Duodenal mucosa (tissue), 2 donors: ENCODE results near the gene CYB5R4.

Experiments
- H3K27ac ChIP-seq: one replicate; pipeline ENCODE4 v1.7.0; 2013; ENCODE audit warnings: low read depth, low read length
- H3K27me3 ChIP-seq, 2 donors: one replicate each; pipeline ENCODE4 v1.7.0; 2013; ENCODE audit warnings: low read length in 2 of 2, control low read depth in 1 of 2; ENCODE audit not compliant: insufficient read depth in 2 of 2, control insufficient read depth in 1 of 2
- H3K36me3 ChIP-seq, 2 donors: one replicate each; pipeline ENCODE4 v1.7.0; 2013; ENCODE audit warnings: low read length in 2 of 2, control low read depth in 1 of 2; ENCODE audit not compliant: insufficient read depth in 2 of 2, control insufficient read depth in 1 of 2
- H3K4me1 ChIP-seq, 2 donors: one replicate each; pipeline ENCODE4 v1.7.0; 2013; ENCODE audit warnings: low read length in 2 of 2, control low read depth in 1 of 2; ENCODE audit not compliant: insufficient read depth in 2 of 2, control insufficient read depth in 1 of 2
- H3K4me3 ChIP-seq, 2 donors: one replicate each; pipeline ENCODE4 v1.7.0; 2013; ENCODE audit warnings: low read length in 2 of 2, low read depth in 1 of 2
- H3K9ac ChIP-seq, 2 donors: one replicate each; pipeline ENCODE4 v1.7.0; 2013; ENCODE audit warnings: low read length in 2 of 2, low read depth in 1 of 2
- H3K9me3 ChIP-seq, 2 donors: one replicate each; pipeline ENCODE4 v1.7.0; 2013; ENCODE audit warnings: low read length in 2 of 2, control low read depth in 1 of 2; ENCODE audit not compliant: control insufficient read depth in 1 of 2

Gene CYB5R4, protein sequence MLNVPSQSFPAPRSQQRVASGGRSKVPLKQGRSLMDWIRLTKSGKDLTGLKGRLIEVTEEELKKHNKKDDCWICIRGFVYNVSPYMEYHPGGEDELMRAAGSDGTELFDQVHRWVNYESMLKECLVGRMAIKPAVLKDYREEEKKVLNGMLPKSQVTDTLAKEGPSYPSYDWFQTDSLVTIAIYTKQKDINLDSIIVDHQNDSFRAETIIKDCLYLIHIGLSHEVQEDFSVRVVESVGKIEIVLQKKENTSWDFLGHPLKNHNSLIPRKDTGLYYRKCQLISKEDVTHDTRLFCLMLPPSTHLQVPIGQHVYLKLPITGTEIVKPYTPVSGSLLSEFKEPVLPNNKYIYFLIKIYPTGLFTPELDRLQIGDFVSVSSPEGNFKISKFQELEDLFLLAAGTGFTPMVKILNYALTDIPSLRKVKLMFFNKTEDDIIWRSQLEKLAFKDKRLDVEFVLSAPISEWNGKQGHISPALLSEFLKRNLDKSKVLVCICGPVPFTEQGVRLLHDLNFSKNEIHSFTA

DNA sequence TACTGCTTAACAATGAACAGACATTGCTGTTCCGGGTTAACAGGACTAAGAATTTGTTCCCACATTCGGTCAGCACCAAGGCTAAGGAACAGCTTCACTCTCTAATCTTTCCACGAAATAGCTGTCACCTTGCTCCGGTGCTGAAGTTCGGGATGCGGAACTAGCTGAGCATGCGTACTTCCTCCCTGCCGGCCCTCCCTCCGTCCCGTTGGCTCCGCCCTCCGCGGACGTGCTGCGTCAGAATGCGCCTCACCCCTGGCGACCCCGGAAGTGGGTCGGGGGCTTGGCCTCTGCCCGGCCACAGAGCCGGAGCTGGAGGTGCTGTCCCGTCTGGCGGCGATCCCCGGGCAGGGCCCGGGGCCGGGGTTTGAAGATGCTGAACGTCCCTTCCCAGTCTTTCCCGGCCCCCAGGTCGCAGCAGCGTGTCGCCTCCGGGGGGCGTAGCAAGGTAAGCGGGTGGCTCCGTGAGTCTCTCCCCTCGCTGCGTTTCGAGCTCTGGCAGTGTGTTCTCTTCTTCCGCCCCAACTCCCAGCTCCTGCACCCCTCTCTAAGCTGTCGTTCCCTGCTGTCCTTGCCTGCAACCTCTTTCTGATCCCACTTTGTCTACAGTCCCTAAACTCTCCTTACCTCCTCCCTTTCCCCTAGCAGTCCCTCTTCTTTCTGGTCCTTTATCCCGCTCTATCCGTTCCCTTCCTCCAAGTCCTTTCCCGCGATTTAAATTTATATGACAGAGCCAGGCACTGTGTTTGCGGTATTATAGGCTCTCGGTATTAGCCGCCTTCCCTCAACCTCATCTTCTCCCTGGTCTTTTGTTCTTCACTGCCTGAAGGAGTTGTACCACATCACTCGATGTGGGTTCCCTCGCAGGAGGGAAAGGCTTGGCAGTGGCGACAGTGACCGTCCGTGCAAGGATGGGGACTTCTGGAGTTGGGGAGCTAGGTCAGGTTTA lies at the start of gene CYB5R4:
Gene CYB5R4, plus strand, starts transcription at position 280 of the 949 bp plus-strand sequence. Its CDS starts 94 bp downstream, at position 374.
- no peaks in the 10 kb centered on the region for H3K9me3 ChIP-seq
- peak within 1 kb of the TSS; percentile 96 to 99 for H3K4me3 ChIP-seq
- H3K4me1 ChIP-seq = peaks cover 12 to 16% of the 10 kb centered on the region in 2 donors
- peaks cover 0 to 6% of the 10 kb centered on the region in 2 donors for H3K36me3 ChIP-seq
- peak within 1 kb of the TSS; percentile 85 to 95 for H3K9ac ChIP-seq
- peaks cover 7 to 11% of the 10 kb centered on the region in 2 donors for H3K27me3 ChIP-seq
- H3K27ac ChIP-seq = peak within 1 kb of the TSS; percentile 73

DNA sequence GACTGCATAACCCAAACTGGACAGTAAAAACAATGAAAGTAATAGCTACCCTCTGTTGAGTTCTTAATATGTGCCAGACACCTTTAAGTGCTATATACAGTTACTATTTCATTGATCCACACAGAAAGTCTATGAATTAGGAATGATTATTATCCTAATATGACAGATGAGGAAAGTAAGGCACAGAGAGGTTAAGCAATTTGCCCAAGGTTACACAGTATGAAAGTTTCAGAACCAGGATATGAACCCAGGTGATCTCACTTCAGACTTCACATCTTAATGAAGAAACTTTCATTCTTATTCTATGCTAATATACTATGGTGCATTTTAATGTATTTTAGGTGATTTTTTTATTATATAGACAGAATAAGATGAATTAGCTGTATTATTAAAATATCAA lies 46.9 kb upstream of the CYB5R4 start:
- no peak overlapping the region for H3K27ac ChIP-seq
- H3K9ac ChIP-seq = no peak overlapping the region
- no peaks in the 10 kb centered on the region for H3K4me1 ChIP-seq
- H3K36me3 ChIP-seq = no peaks in the 10 kb centered on the region
- no peaks in the 10 kb centered on the region for H3K27me3 ChIP-seq
- no peak overlapping the region for H3K4me3 ChIP-seq
- H3K9me3 ChIP-seq = no peaks in the 10 kb centered on the region

DNA sequence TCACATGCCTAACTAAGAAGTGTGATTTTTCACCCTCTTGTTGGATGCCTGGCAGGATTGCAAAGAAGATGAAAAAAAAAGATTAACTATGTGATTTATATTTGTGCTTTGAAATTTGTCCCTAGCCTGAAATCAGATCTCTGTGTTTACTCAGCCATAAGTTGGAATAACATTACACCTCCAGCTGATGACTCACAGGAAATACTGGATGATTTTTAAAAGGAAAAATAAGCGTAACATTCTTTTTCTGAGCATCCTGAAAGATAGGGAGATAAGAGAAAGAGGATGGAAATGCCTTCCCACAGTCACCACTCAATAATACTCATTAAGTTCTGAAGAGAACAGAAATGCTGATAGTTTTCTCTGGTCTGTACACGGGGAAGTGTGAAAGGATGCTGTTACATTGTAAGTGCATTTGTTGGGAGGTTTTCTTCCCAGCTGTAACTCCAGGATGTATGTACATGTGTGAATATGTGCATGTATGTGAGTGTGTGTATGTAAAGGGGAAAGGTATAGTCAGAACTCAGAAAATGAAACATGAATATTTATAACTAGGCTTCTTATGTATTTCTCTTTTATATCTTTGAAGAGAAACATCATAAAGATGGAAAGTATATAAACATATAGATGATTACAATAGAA lies 43.7 kb upstream of the CYB5R4 start:
- Histone ChIP-seq H3K27me3 (no peaks in the 10 kb centered on the region), H3K4me3 (no peak overlapping the region), H3K4me1 (no peaks in the 10 kb centered on the region), H3K27ac (no peak overlapping the region), H3K9me3 (no peaks in the 10 kb centered on the region), H3K36me3 (no peaks in the 10 kb centered on the region), H3K9ac (no peak overlapping the region)

DNA sequence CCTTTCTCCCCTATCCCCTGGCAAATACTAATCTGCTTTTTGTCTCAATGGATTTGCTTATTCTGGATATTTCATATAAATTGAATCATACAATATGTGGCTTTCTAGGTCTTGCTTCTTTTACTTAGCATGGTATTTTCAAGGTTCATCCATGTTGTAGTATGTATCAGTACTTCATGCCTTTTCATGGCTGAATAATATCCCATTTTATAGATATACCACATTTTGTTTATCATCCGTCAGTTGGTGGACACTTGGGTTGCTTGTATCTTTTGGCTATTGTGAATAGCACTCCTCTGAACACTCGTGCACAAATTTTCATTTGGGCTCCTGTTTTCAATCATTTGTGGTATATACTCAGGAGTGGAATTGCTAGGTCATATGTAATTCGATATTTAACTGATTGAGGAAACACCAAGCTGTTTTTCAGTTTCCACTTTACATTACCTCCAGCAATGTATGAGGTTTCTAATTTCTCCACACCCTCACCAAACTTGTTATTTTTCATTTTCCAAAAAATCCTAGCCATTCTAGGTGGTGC lies 36.8 kb upstream of the CYB5R4 start:
- H3K4me1 ChIP-seq = no peaks in the 10 kb centered on the region
- H3K36me3 ChIP-seq = no peaks in the 10 kb centered on the region
- no peak overlapping the region for H3K9ac ChIP-seq
- H3K9me3 ChIP-seq = no peaks in the 10 kb centered on the region
- no peak overlapping the region for H3K4me3 ChIP-seq
- H3K27ac ChIP-seq = no peak overlapping the region
- H3K27me3 ChIP-seq = no peaks in the 10 kb centered on the region

DNA sequence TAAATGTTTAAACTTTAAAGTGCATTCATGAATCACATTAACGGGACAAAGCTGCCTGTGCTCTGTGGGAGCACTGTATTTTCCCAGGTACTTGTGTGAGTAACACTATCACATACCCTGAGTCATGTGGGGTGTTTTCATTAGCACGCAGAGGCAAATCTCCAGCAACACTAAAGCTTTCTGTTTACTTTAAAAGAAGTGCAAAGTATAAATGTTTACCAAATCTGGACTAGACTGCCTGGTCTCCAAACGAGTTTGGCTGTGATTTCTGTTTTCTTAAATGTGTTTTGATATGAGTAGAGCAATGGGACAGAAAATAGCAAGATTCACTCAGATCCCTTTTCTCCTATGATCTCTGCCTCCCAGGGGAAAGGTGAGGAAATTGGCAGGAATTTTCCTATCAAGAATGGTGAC lies 35.1 kb upstream of the CYB5R4 start:
- Histone ChIP-seq H3K4me1 (no peaks in the 10 kb centered on the region), H3K4me3 (no peak overlapping the region), H3K36me3 (no peaks in the 10 kb centered on the region), H3K9ac (no peak overlapping the region), H3K9me3 (no peaks in the 10 kb centered on the region), H3K27ac (no peak overlapping the region), H3K27me3 (no peaks in the 10 kb centered on the region)

DNA sequence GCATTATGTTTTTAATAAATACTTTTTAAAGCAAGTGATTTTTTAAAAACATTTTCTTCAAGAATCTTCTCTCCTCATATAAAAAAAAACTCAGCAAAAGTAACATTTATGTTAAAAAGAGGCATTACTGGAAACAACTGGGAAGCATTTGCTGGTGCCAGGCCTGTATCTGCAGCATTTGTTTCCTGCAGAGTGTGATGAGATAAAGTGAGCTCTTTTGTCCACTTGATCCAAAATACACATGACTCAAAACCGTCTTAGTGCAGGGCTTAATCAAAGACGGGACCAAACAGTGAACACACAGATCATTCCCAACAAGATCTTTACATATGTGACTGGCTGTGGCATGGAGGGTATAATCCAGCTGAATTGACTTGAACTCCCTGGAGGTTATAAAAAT lies 34.7 kb upstream of the CYB5R4 start:
- no peaks in the 10 kb centered on the region for H3K27me3 ChIP-seq
- H3K4me3 ChIP-seq = no peak overlapping the region
- no peaks in the 10 kb centered on the region for H3K9me3 ChIP-seq

DNA sequence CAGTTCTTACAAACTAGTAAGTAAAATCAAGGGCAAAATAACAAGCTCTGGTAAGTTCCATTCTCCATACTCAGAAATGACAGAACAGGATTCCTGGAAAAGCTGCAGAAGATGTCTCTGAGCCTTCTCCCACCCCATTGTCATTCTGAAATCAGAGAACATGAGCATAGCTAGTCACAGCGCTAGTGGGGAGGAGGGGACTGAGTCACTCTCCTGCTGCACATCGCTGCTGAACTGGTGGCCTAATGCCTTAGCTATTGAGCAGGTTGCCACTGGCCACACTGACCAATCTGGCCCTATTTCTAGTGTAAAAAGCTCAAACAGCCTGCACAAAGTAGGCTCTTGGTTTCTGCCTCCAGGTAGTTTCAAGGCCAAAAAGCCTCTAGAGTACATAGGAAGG lies 32.4 kb upstream of the CYB5R4 start:
- H3K36me3 ChIP-seq = no peaks in the 10 kb centered on the region
- H3K4me3 ChIP-seq = no peak overlapping the region
- no peak overlapping the region for H3K27ac ChIP-seq
- H3K27me3 ChIP-seq = no peaks in the 10 kb centered on the region
- no peak overlapping the region for H3K9ac ChIP-seq
- H3K4me1 ChIP-seq = no peaks in the 10 kb centered on the region
- H3K9me3 ChIP-seq = no peaks in the 10 kb centered on the region

More for the DNA sequence above, 34.7 kb upstream of the CYB5R4 start:
- no peak overlapping the region for H3K27ac ChIP-seq
- no peaks in the 10 kb centered on the region for H3K4me1 ChIP-seq
- no peaks in the 10 kb centered on the region for H3K36me3 ChIP-seq
- H3K9ac ChIP-seq = no peak overlapping the region

DNA sequence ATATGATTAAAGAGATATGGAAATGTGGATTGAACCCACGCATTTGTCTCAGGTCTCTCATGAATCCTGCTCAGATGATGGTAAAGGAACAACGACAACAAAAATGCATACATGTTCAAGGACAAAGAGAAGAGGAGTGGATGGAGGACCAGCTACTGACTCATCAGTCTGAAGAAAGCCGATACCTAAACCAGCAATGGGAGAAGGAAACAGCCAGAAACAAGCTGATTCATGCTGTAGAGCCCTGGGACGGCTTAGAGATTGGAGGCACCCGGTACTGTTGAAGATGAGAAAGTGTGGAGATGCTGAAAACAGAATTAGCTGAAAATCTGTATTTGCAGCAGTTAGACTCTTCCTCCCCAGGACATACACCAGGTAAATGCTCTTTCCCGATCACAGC lies 20.8 kb upstream of the CYB5R4 start:
- no peak overlapping the region for H3K9ac ChIP-seq
- peaks cover 0 to 4% of the 10 kb centered on the region in 2 donors for H3K9me3 ChIP-seq
- peaks cover 0 to 3% of the 10 kb centered on the region in 2 donors for H3K27me3 ChIP-seq
- no peak overlapping the region for H3K4me3 ChIP-seq
- no peaks in the 10 kb centered on the region for H3K36me3 ChIP-seq
- H3K27ac ChIP-seq = no peak overlapping the region
- H3K4me1 ChIP-seq = no peaks in the 10 kb centered on the region

DNA sequence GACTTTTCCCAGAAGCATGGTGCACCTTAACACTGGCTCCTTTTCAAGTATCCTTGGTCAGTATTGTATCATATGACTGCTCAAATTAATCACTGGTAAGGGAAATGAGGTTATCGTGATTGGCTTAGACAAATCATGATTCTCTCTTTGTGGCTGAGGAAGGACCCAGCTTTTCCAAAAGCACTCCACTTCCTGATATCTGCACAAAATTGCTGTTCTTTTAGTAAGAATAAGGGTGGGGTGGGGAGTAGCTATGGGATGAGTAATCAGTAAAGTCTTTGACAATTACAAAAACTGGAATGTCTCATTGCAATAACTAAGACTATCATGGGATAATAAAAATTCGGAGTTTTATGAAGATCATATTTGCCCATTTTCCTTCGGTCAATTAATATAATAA lies 15.3 kb upstream of the CYB5R4 start:
- Histone ChIP-seq H3K4me3 (no peak overlapping the region), H3K27me3 (no peaks in the 10 kb centered on the region), H3K9ac (no peak overlapping the region), H3K36me3 (no peaks in the 10 kb centered on the region), H3K9me3 (peaks cover 0 to 4% of the 10 kb centered on the region in 2 donors), H3K4me1 (no peaks in the 10 kb centered on the region), H3K27ac (no peak overlapping the region)
